NCI-H82 treated with DMSO at 0.1 percent for 48 hours (cell line): ENCODE data around the gene A4GNT.
A peak's percentile ranks its signal among the peaks of the same experiment; 100 is the strongest.
"Not testable (repeated sequence)": the region's sequence is repeated elsewhere in the genome, so short reads cannot be mapped to it uniquely, and the experiment has no call there.

ENCODE experiments used
- DNase-seq: peaks from one replicate; lab custom pipeline; 2025; ENCODE audit not compliant: unreplicated experiment; lab: John Stamatoyannopoulos, UW

A4GNT gene

GRCh38 chr3:138119423-138119766 lies 12.8 kb downstream of the A4GNT start:
- DNase-seq: no peak

GRCh38 chr3:138118612-138119422 lies 13.4 kb downstream of the A4GNT start:
- DNase-seq: peak; percentile 64

DNA sequence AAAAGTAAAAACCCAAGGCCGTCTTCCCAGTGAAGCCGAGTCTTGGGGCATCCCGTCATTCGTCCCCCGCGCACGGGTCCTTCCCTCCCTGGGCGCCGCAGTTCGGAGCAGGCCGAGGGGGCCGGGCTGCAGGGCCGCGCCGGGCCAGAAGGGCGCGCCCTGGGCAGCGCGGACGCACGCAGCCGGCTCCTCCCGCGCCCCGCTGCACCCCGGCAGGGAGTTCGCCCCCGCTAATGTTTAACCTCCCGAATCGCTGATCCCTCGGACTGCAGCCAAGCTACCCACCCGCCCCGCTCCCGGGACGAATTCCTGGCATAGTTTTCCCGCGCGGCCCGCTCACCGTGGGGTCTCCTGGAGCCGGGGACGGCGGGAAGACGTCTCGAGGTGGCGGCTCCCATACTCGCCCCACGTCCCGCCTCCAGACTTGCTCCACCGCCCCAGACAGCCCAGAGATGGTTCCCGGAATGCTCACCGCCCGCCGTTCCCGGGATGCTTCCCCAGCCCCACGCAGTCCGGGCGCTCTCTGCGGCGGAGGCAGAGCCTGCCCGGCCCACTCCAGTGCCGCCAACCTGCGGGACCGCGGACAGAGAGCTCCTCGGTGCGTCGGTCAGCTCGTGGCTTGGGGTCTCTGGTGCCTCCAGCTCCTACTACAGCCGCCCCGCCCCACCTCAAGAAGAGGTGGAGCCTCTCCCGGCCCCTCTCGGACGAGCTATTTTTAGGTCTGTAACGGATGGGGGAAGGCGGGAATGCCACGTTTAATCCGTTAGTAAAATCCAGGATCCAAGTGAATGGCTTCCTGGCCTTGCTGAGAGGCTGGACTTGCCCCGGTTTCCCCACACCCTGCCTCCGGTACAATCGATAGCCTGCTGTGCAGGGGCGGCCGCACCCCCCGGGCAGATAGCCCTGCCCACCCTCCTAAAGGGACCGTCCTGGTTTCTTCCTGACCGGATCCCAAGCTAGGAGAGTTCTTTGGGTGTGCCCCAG lies 16.9 kb downstream of the A4GNT start, which contains the start of gene DZIP1L:
Gene DZIP1L (minus strand): TSS at position 621 of the 984 bp plus-strand sequence. CDS start 11,637 bp downstream, outside the sequence.
- peak; percentile 80 for DNase-seq

DNA sequence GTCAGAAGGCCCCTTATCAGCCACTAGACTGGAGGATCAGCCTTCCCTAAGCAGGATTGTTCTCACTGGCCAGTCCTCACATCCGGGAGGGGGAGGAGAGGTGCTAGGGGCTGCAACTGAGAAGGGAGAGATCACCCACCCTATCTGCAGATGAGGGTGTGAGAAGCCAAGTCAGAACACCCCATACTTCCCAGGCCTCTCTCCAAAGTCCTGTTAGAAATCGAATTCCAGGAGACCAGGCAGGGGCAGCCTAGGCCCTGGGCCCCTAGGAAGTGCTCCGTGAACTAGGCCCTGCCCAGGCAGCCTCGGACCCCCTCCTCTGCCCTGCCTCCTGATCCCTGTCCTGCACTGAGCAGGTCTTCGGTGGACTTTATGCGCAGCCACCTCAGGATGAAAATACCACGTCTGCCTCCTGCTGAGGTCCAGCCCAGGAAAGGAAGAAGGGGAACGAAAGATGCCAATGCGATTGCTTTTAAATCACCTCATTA lies 17.7 kb downstream of the A4GNT start:
- DNase-seq: peak; percentile 41

GRCh38 chr3:138113326-138113725 lies 18.9 kb downstream of the A4GNT start:
- DNase-seq: no peak

DNA sequence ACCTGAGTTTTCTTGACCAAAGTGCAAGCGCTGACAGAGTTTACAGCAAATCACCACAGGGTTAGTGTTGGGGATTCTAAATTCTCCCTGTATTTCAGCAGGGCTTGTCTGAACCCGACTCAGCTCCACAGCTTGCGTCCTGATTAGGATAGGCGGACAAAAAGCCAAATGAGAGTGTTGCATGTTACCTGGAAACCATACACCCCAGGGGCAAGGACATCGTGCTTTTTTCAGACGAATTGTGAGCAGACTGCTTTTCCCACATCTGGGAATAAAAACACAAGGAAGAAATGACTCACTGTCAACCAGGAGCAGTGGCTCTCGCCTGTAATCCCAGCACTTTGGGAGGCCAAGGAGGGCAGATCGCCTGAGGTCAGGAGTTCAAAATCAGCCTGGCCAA lies 19.8 kb downstream of the A4GNT start:
- no peak for DNase-seq

- no peak for DNase-seq
These were observed 26.6 kb downstream of the A4GNT start for GRCh38 chr3:138105598-138105997.

DNA sequence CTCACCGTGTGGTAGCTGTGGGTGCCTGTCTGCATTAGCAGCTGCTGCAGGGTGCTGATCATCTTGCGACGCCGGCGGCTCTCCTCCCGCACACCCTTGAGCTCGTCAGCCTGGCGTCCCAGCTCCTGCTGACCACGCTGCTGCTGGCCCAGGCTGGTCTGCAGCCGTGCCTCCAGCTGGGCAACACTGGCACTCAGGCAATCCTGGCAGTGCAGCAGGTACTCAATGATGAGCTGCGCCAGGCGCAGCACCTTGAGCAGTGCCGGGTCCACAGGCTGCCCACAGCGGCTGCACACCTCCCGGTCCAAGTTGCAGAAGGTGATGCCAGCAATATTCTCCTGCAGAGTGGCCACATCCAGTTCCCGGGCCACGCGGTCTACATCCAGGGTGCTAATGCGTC lies 28.7 kb downstream of the A4GNT start:
- no peak for DNase-seq

GRCh38 chr3:138101351-138101940 lies 30.7 kb downstream of the A4GNT start:
- DNase-seq: not testable (repeated sequence)

DNA sequence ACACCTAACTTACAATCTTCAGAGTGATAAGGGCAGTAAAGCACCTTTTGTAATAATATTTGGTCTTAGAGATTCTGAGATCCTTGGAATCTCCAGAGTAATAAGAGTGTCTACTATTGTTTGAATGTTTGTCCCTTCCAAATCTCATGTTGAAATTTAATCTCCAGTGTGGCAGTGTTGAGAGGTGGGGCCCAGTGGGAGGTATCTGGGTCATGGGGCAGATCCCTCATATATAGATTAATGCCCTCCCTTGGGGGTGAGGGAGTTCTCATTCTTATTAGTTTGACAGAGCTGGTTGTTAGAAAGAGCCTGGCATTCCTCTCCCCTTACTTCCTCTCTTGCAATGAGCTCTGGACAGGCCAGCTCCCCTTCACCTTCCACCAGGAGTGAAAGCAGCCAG lies 32.8 kb downstream of the A4GNT start:
- no peak for DNase-seq

GRCh38 chr3:138097192-138098172 lies 34.7 kb downstream of the A4GNT start:
- no peak for DNase-seq

- DNase-seq: no peak
These were observed 38.5 kb downstream of the A4GNT start for GRCh38 chr3:138093721-138094120.

DNA sequence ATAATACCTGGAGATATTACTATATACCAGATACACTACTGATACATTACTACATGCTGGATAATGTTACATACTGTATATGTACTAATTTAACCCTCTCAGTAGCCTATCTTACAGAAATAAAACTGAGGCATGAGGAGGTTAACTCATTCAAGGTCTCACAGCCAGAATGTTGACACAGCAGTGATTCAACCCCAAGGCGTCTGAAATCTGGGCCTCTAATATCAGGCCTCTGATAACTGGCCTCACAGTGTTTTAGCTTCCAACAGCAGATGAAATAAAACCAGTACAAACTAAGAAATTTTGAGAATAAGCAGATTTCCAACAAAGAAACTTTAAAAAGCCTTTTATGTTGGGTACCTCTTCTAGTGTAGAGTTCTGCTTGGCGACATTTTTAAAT lies 40.2 kb downstream of the A4GNT start:
- no peak for DNase-seq

- DNase-seq: no peak
These were observed 43.1 kb downstream of the A4GNT start for GRCh38 chr3:138089091-138089490.

DNA sequence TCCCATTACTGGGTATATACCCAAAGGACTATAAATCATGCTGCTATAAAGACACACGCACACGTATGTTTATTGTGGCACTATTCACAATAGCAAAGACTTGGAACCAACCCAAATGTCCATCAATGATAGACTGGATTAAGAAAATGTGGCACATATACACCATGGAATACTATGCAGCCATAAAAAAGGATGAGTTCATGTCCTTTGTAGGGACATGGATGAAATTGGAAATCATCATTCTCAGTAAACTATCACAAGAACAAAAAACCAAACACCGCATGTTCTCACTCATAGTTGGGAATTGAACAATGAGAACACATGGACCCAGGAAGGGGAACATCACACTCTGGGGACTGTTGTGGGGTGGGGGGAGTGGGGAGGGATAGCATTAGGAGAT lies 46.4 kb downstream of the A4GNT start:
- DNase-seq: not testable (repeated sequence)

DNA sequence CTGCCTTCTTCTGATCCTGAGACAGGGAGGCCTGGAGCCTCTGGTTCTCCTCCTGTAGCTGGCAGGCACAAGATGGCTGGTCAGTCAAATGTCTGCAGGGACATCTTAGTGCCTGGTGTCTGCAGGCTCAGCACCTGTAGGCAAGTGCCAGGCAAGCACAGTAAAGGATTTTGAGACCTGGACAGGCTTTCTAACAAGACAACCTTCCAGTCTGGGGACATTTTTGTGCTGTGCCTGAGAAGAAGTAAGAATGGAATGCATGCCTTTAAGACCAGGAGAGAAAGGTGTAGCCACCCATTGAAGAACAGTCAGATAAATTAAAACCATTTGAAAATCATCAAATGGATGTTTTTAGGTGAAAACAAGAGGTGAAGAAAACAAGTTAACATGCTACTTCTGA lies 48.0 kb downstream of the A4GNT start:
- no peak for DNase-seq

DNA sequence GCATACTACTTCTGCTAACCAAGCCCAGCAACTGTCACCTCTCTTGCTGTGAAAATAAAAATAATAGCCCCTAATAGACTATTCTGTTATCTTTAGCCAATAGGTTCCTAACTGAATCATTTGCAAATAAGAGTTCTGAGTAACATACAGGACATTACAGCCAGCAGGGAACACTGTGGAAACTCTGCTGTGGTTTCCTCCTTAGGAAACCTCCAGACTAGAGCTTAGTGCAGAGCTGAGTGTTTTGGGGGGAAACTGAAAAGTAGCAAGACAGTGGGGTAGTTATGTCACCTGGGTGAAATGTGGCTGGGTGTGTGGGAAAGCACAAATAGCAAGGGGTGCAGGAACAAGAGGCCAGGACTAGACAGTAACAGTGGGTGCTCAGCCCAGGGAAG lies 49.2 kb downstream of the A4GNT start:
- DNase-seq: no peak

DNA sequence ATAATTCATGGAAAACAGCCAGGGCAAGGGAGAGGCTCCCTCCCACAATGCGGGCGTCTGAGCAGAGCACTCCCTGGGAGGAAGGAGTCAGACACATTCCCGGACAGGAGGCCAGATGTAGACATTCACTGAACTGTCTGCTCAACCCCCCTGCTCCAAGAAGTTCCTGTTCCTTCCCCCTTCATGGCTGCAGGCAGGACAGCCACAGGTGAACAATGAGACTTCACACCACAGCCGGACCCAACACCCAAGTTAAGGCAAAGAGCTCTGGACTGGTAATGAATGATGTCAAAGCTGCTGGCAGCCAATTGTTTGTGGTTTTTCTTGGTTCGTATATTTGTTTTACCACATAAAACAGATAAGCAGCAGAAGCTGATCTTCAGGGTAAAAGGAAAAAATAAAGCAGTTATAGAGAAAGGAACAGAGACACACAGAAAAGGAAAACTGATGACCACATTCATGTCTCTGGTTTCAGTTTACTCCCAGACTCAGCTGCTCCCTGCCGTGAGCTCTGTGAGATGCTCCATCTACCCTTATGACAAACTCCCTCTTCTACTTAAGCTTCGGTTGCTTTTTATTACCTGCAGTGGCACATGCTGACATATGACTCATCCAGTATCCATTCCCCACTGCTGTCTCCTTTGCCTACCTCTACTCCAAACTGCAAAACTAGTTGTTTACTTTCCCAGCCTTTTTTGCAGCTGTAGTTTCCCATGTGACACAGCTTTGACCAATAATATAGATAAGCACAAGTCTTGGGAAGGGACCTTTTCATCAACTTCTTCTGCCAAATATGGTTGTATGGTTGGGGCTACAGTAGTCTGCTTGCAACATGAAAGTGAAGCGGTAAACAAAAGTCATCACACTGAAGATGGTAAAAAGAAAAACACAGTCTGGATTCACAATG lies 49.9 kb downstream of the A4GNT start:
- no peak for DNase-seq
